GM12878 (cell line): ENCODE results near the gene SMG6. TPM values are rescaled to one million over a fixed set of nuclear protein-coding genes. Genes with fewer than 3 reads are reported as not detected.
A peak's percentile ranks its signal among the peaks of the same experiment; 100 is the strongest.

Source experiments
- ATAC-seq: fragments of 200-7000 bp; cut with Tn5 transposase; 3 replicates; pipeline ENCODE4 v1.9.1; 2020; ENCODE audit warnings: mild to moderate bottlenecking, moderate library complexity
- BruUV-seq: library from RNA; stranded (reverse); fragments of 400-500 nt; replicated peaks from 2 replicates; lab custom pipeline; 2021; lab: Mats Ljungman, UMichigan
- CTCF ChIA-PET: fragments of 300-600 bp; sonication (Branson Sonifier 250); formaldehyde crosslinking; extraction: SDS; loops from one replicate; lab custom pipeline; 2021; ENCODE audit warnings: inconsistent platforms; lab: Yijun Ruan, JAX
- POLR2A ChIA-PET: fragments of 350-600 bp; formaldehyde crosslinking; extraction: SDS; loops from one replicate; lab custom pipeline; 2021; ENCODE audit warnings: inconsistent platforms; lab: Charles Lee
- RAD21 ChIA-PET: fragments of 300-600 bp; sonication (Branson Sonifier 250); formaldehyde crosslinking; loops from one replicate; lab custom pipeline; 2023; ENCODE audit warnings: antibody characterized with exemption; ENCODE audit not compliant: unreplicated experiment; lab: Charles Lee
- SMC1A ChIA-PET: fragments of 300-600 bp; sonication (Branson Sonifier 250); formaldehyde crosslinking; loops from one replicate; lab custom pipeline; 2023; ENCODE audit not compliant: unreplicated experiment, uncharacterized antibody; lab: Charles Lee
- DNase-seq: peaks from one replicate; pipeline ENCODE4 v3.0.0-alpha.2; 2011; ENCODE audit warnings: low read depth, low spot score
- FAIRE-seq: peaks from 3 replicates; lab custom pipeline; 2011; peaks lifted over from hg19 to GRCh38; lab: Jason Lieb, UNC
- H2AFZ ChIP-seq: 2 replicates; pipeline ENCODE4 v1.6.0; 2011; ENCODE audit warnings: low read depth, low read length, control low read depth; ENCODE audit not compliant: control insufficient read depth
- H3K27ac ChIP-seq: 2 replicates; pipeline ENCODE4 v1.5.1; 2011; ENCODE audit warnings: control low read depth; ENCODE audit not compliant: control insufficient read depth, insufficient read depth
- H3K27me3 ChIP-seq, 2 experiments: replicated peaks in 1 of 2; 2 replicates each; pipeline versions ENCODE4 v1.6.0 to v1.6.1; 2011; ENCODE audit warnings: low read length in 1 of 2; ENCODE audit not compliant: control insufficient read depth in 2 of 2, insufficient read depth in 2 of 2
- H3K36me3 ChIP-seq, 2 experiments: 2 replicates each; pipeline ENCODE4 v1.5.1; 2011; ENCODE audit warnings: low read length in 1 of 2; ENCODE audit not compliant: control insufficient read depth in 2 of 2, insufficient read depth in 2 of 2
- H3K4me1 ChIP-seq: 2 replicates; pipeline ENCODE4 v1.6.1; 2011; ENCODE audit warnings: mild to moderate bottlenecking, low read length, moderate library complexity, mixed read lengths; ENCODE audit not compliant: control insufficient read depth, insufficient read depth
- H3K4me2 ChIP-seq: 2 replicates; pipeline ENCODE4 v1.6.0; 2011; ENCODE audit warnings: control low read depth; ENCODE audit not compliant: control insufficient read depth, insufficient read depth
- H3K4me3 ChIP-seq: fragments of 200-600 bp; sonication (generic); 2 replicates; pipeline ENCODE4 v1.5.1; 2016
- H3K79me2 ChIP-seq: 2 replicates; pipeline ENCODE4 v1.6.0; 2011; ENCODE audit warnings: low read length; ENCODE audit not compliant: control insufficient read depth, insufficient read depth
- H3K9ac ChIP-seq: 2 replicates; pipeline ENCODE4 v1.8.0; 2011; ENCODE audit warnings: low read length, control low read depth, mixed read lengths; ENCODE audit not compliant: control insufficient read depth, insufficient read depth
- H3K9me3 ChIP-seq: replicated peaks from 3 replicates; pipeline ENCODE4 v1.5.1; 2011; ENCODE audit warnings: mild to moderate bottlenecking, low read length; ENCODE audit not compliant: control insufficient read depth, insufficient read depth
- H4K20me1 ChIP-seq: 2 replicates; pipeline ENCODE4 v1.6.0; 2011; ENCODE audit not compliant: control insufficient read depth, insufficient read depth
- ATF3 ChIP-seq: IDR thresholded peaks from 2 replicates; pipeline ENCODE4 v1.6.1; 2011; ENCODE audit warnings: low read depth, mild to moderate bottlenecking, low read length, moderate library complexity, borderline replicate concordance; ENCODE audit errors: extremely low read depth
- ATF7 ChIP-seq: fragments of 450-650 bp; IDR thresholded peaks from 2 replicates; pipeline ENCODE4 v1.6.1; 2016; ENCODE audit warnings: low read depth, mild to moderate bottlenecking
- BCL3 ChIP-seq: IDR thresholded peaks from 2 replicates; pipeline ENCODE4 v1.6.1; 2011; ENCODE audit warnings: borderline replicate concordance, low read depth, mild to moderate bottlenecking, moderate library complexity, low read length; ENCODE audit not compliant: insufficient read depth, poor library complexity, severe bottlenecking
- BCLAF1 ChIP-seq: fragments of 450-650 bp; IDR thresholded peaks from 2 replicates; pipeline ENCODE4 v1.6.1; 2017; ENCODE audit warnings: antibody characterized with exemption, mild to moderate bottlenecking, moderate library complexity
- MYB ChIP-seq: fragments of 150-350 bp; IDR thresholded peaks from 2 replicates; pipeline ENCODE4 v1.6.1; 2014; ENCODE audit warnings: mild to moderate bottlenecking, low read depth, low read length, borderline replicate concordance
- NFYB ChIP-seq: IDR thresholded peaks from 2 replicates; pipeline ENCODE4 v1.6.1; 2011; ENCODE audit warnings: low read depth, mild to moderate bottlenecking, low read length, improper control_type of control experiment, moderate library complexity; ENCODE audit not compliant: insufficient read depth
- PAX8 ChIP-seq: fragments of 450-650 bp; IDR thresholded peaks from 2 replicates; pipeline ENCODE4 v1.6.1; 2017; ENCODE audit warnings: mild to moderate bottlenecking, moderate library complexity
- PML ChIP-seq: IDR thresholded peaks from 2 replicates; pipeline ENCODE4 v1.6.1; 2012; ENCODE audit warnings: low read length, inconsistent platforms
- RCOR1 ChIP-seq: conservative IDR thresholded peaks from 2 replicates; pipeline ENCODE4 v1.6.1; 2012; ENCODE audit warnings: low read depth, low read length, improper control_type of control experiment
- RELA ChIP-seq: fragments of 450-650 bp; IDR thresholded peaks from 2 replicates; pipeline ENCODE4 v1.8.0; 2014; ENCODE audit warnings: borderline replicate concordance; ENCODE audit not compliant: partially characterized antibody
- ZNF207 ChIP-seq: fragments of 450-650 bp; IDR thresholded peaks from 2 replicates; pipeline ENCODE4 v1.6.1; 2014; ENCODE audit warnings: antibody characterized with exemption, mild to moderate bottlenecking, borderline replicate concordance
- WGBS: methylation state at CpG from one replicate; pipeline ENCODE4 v1.1.6; 2016; ENCODE audit warnings: low lambda C conversion rate; ENCODE audit not compliant: insufficient replicate concordance, insufficient coverage; ENCODE audit errors: missing lambda C conversion rate; 5-methylcytosine and 5-hydroxymethylcytosine counted together
- in situ Hi-C: fragments of 300-500 bp; cut with MboI; formaldehyde crosslinking; loops from 9 replicates; pipeline ENCODE4 v1.14.3; 2018; ENCODE audit warnings: mixed read lengths
- intact Hi-C: fragments of 100-400 bp; cut with micrococcal nuclease; formaldehyde crosslinking; loops from one replicate; pipeline ENCODE4 v1.14.2; 2022; ENCODE audit not compliant: unreplicated experiment
- polyA plus RNA-seq, 11 experiments: library from polyadenylated mRNA; depleted of rRNA in 4 of 11; unstranded in 6 of 11; stranded (reverse) in 5 of 11; fragments of >200 nt; fragmentation: Nextera tagmentation in 4 of 11; fragmentation: Illumina TruSeq in 1 of 11; extraction: Ambion mirVana in 4 of 11; extraction: Trizol in 1 of 11; gene quantifications; 1 replicate in 1 of 11; 2 replicates in 10 of 11; pipeline versions ENCODE4 v1.2.1 to v1.2.3, GENCODE V29; 2011 to 2016; ENCODE audit warnings: inconsistent platforms in 2 of 11, missing spikeins in 2 of 11, low read depth in 1 of 11
- total RNA-seq, 4 experiments: library from RNA; depleted of rRNA in 3 of 4; stranded (reverse); fragments of >200 nt in 3 of 4; fragmentation: Illumina TruSeq in 1 of 4; extraction: Trizol in 1 of 4; gene quantifications; 2 replicates each; pipeline versions ENCODE4 v1.2.1 to v1.2.3, GENCODE V29; 2013 to 2021

Gene SMG6
- total and polyA plus RNA-seq, 10 of the 15 experiments (the other 5 are each of a cell fraction or from before 2014, with no cell fraction given): 0.58 to 28.7 (median 15.7) TPM

GRCh38 chr17:2033153-2033552 is 270.4 kb downstream of the SMG6 start:
- no TSS peak for BruUV-seq
- no peak for FAIRE-seq
- intact Hi-C loops (no loop called here), in situ Hi-C loops (no loop called here)
- Histone ChIP-seq H2AFZ (no peak overlapping the region), H3K79me2 (peaks cover 10% of the 10 kb centered on the region), H3K27ac (no peak overlapping the region), H3K4me2 (no peak overlapping the region), H3K9me3 (no peaks in the 10 kb centered on the region), H3K27me3 (peaks cover 0 to 2% of the 10 kb centered on the region in 2 experiments; a peak in 2 of 4 replicates), H4K20me1 (no peaks in the 10 kb centered on the region), H3K4me1 (peaks cover 11% of the 10 kb centered on the region; the same call in 1 of the 2 replicates), H3K9ac (no peak overlapping the region), H3K36me3 (peaks cover 5 to 7% of the 10 kb centered on the region in 2 experiments; a peak in 3 of 4 replicates), H3K4me3 (no peak overlapping the region)
- no peak for ATAC-seq
- DNase-seq: no peak
- ChIA-PET RAD21 (interaction anchor here (1.7 kb wide), 1 partner anchor 21 kb away, joined by 3 read pairs; no protein-coding TSS in a partner anchor), SMC1A (no interaction called here), POLR2A (interaction anchor here (0.5 kb wide), 1 partner anchor 67 kb away, joined by 7 read pairs; no protein-coding TSS in a partner anchor), CTCF (no interaction called here)
- no peak for TF ChIP-seq RCOR1
- WGBS: 88% methylated on average over 7 of the region's 7 CpGs

GRCh38 chr17:2030779-2031163 is 272.8 kb downstream of the SMG6 start:
- ATAC-seq (peak; percentile 30), DNase-seq (no peak), FAIRE-seq (no peak)
- SMC1A ChIA-PET: interaction anchor here (0.6 to 1.3 kb wide), 5 partner anchors 10 to 214 kb away, joined by 3 to 4 read pairs (median 3); no protein-coding TSS in a partner anchor
- no peaks in the 10 kb centered on the region for H4K20me1 ChIP-seq
- intact Hi-C loops (loop anchor here (1.0 to 2.0 kb wide), 2 partner anchors 40 to 122 kb away; no protein-coding TSS in a partner anchor), in situ Hi-C loops (no loop called here)
- H3K9me3 ChIP-seq: no peaks in the 10 kb centered on the region
- peak overlapping the region; percentile 84 for H3K9ac ChIP-seq
- BruUV-seq: TSS peak; percentile 79
- peaks cover 11% of the 10 kb centered on the region for H3K4me1 ChIP-seq
- POLR2A ChIA-PET: no interaction called here
- peaks cover 10% of the 10 kb centered on the region for H3K79me2 ChIP-seq
- no peak overlapping the region for H3K27ac ChIP-seq
- WGBS: 16% methylated on average over 10 of the region's 10 CpGs
- peak overlapping the region; percentile 99 for H3K4me3 ChIP-seq
- peaks cover 3 to 4% of the 10 kb centered on the region in 2 experiments for H3K27me3 ChIP-seq
- H3K4me2 ChIP-seq: peak overlapping the region; percentile 86
- H3K36me3 ChIP-seq: no peaks in the 10 kb centered on the region
- RAD21 ChIA-PET: interaction anchor here (1.0 to 1.5 kb wide), 4 partner anchors 10 to 314 kb away, joined by 3 read pairs; no protein-coding TSS in a partner anchor
- CTCF ChIA-PET: interaction anchor here (1.4 to 3.1 kb wide), 4 partner anchors 121 to 310 kb away, joined by 3 to 12 read pairs (median 8); no protein-coding TSS in a partner anchor
- H2AFZ ChIP-seq: peak overlapping the region; percentile 52
- TF ChIP-seq BCLAF1 (no peak), PML (no peak), ATF7 (0 out of 2 replicates have a peak, but pooled peaks have one; percentile 17), ATF3 (no peak), PAX8 (no peak), BCL3 (no peak), NFYB (0 out of 2 replicates have a peak, but pooled peaks have one; percentile 1), ZNF207 (no peak), MYB (no peak), RELA (no peak)
